DOHH2 (cell line): ENCODE data around the gene USP31.

Source experiments
- EZH2phosphoT487 ChIP-seq: fragments of 200-600 bp; sonication (generic); IDR thresholded peaks from 2 replicates; pipeline ENCODE4 v1.6.1; 2017; ENCODE audit warnings: borderline replicate concordance, mild to moderate bottlenecking, antibody characterized with exemption, low read length, moderate library complexity, mixed read lengths
- TF ChIP-seq, protein P1 (sequence below): fragments of 200-600 bp; sonication (generic); IDR thresholded peaks from one replicate; pipeline ENCODE4 v1.5.1; 2014; ENCODE audit warnings: antibody characterized with exemption, mild to moderate bottlenecking, low read depth, low read length; ENCODE audit not compliant: poor library complexity, severe bottlenecking

DNA sequence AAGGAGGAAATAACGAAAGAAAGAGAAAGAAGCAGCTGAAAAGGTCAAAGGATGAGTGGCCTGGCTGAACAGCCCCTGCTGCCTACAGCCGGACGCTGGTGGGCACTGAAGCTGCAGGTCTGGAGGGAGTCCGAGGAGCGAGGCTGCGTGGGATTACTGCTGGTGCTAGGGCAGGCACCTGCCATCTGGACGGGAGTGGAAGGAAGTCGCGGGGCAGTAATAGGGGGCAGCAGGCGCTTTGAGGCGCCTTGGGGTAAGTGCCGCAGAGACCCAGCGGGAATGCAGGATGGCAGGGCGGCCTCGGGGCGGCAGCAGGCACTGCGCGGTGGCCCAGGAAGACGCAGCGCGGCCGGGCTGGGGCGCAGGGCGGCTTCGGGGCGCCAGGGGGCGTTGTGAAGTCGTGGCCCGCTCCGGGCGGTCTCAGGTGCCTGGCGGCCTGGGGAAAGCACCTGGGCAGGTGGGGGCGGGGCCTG is 33.0 kb upstream of the USP31 start:
- TF ChIP-seq, protein P1, sequence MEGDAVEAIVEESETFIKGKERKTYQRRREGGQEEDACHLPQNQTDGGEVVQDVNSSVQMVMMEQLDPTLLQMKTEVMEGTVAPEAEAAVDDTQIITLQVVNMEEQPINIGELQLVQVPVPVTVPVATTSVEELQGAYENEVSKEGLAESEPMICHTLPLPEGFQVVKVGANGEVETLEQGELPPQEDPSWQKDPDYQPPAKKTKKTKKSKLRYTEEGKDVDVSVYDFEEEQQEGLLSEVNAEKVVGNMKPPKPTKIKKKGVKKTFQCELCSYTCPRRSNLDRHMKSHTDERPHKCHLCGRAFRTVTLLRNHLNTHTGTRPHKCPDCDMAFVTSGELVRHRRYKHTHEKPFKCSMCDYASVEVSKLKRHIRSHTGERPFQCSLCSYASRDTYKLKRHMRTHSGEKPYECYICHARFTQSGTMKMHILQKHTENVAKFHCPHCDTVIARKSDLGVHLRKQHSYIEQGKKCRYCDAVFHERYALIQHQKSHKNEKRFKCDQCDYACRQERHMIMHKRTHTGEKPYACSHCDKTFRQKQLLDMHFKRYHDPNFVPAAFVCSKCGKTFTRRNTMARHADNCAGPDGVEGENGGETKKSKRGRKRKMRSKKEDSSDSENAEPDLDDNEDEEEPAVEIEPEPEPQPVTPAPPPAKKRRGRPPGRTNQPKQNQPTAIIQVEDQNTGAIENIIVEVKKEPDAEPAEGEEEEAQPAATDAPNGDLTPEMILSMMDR, result peak; percentile 87
- no peak for TF ChIP-seq EZH2phosphoT487
